Raji (cell line): ENCODE measurements around the gene NLK.

ENCODE experiments used
- POLR2A ChIP-seq: IDR thresholded peaks from 2 replicates; pipeline ENCODE4 v1.6.1; 2011; ENCODE audit warnings: low read depth, low read length, control low read depth; ENCODE audit not compliant: insufficient read depth

Gene NLK

GRCh38 chr17:28042657-28042720 is at the start of gene NLK:
TSS of gene NLK (plus strand) at chr17:28042677. CDS start at chr17:28042874, 197 bp downstream.
- TF ChIP-seq POLR2A = no peak

DNA sequence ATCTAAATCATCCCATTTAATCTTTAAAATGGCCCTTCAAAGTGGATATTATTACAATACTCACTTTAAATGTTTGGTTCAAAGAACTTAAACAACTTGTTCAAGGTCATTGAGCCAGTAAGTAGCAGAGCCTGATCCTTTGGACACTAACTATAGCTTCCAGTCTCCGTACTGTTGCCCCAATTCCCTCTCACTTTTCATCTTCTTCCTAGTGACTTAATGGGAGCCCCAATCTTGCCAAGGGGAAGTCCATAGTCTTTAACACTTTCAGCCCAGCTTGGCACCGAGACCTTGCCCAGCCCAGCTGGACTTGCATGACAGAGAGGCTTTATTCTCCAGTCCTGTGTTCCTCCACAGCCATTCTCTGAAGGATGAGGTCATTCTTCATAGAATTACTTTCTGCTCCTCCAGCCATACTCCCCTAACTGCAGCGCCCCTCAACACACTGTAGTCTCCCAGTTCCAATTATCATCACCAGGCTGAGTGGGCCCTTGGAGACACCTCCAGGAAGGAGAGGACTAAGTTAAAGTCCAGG is 49.2 kb upstream of the NLK start:
- TF ChIP-seq POLR2A = no peak

DNA sequence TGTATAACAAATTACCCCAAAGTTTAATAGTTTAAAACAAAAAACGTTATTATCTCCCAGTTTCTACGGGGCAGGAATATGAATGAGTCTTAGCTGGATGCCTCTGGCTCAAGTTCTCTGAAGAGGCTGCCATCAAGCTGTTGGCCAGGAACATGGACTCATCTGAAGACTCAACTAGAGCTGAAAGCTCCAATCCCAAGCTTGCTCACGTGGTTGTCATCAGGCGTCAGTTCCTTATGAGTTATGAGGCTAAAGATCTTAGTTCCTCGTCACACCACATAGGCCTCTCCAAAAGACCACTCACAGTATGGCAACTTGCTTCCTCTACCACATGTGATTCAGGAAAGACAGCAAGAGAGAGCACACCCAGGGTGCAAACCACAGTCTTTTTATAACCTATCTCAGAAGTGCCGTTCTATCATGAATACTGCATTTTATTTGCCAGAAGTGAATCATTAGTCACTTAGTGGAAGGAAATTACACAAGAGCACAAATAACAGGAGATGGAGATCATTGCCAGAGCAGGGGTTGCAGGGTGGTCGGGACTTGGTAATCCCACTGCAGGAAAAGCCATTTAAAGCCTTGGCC is 48.7 kb upstream of the NLK start:
- TF ChIP-seq POLR2A = no peak

GRCh38 chr17:27994586-27994985 is 47.9 kb upstream of the NLK start:
- TF ChIP-seq POLR2A = no peak

- no peak for TF ChIP-seq POLR2A
Observed at GRCh38 chr17:27995554-27995953, 46.9 kb upstream of the NLK start.

DNA sequence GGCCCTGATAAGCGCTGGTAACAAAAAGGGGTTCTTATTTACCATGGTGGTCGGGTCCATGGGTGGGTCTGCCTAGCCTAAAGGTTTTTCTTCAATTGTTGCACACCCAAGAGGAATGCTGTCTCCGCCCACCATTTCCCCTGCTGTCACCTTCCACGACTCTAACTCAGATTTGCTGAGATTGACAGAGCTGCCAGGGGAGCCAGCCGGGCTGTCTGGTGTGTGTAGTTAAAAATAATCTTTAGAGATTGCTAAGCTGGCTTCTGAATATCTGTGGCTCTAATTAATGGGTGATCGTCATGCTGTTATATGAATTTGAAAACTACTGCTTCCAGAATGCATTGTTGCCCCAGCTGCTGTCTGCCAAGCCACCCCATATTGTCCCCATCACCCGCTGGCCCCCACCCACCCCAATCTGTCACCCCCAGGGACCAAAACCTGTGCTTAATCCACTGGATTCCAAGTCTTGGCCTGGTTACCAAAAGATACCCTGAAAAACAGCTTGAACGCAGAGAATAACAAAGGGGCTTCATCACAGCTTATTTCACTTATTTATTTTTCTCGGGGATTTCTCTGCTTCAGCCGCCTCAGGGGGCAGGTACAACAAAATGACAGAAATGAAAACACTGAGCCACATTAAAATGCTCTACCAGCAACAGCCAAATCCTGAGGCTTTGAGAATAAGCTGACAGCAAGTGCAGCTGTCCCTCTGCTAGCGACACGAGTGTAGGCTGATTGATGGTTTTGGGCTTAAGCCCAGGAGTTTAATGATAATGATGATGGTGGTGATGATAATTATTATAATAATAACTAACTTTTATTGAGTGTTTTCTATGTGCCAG is 46.1 kb upstream of the NLK start:
- no peak for TF ChIP-seq POLR2A

- TF ChIP-seq POLR2A = no peak
Observed at GRCh38 chr17:27997044-27997401, 45.5 kb upstream of the NLK start.

DNA sequence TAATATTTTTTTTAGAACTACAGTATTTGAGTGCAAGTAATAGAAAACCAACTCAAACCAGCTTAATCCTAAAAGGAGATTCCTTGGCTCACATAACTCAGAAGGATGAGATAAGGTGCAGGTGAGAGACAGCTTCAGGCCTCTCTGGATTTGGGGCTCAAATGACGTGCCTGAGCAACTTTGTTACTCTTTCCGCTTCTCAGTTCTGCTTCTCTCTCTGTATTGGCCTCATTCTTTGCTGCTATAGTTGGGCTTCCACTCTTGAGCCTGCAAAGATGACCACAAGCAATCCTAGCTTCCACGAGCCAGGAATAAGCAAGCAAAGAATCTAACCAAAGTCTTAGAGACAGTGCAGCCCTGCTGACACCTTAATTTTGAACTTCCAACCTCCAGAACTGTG is 45.0 kb upstream of the NLK start:
- TF ChIP-seq POLR2A = no peak

DNA sequence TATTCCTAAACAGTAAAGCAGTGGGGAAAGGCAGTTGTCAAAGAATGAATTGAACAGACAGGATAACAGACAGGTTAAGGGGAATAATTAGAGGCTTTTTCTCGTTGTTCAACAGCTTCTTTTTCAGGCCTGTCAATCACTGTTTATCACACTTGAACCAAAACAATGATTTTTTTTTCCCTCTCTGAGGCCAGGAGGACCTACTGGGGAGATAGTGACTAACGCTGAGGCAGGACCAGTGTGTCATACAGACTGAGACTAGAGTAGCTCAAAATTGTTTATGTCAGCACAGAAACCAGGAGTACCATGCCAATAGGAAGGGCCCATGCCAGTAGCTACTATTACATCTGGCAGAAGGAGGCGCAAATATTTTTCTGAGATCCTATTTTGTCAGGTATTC is 41.3 kb upstream of the NLK start:
- no peak for TF ChIP-seq POLR2A

- no peak for TF ChIP-seq POLR2A
Observed at GRCh38 chr17:28004344-28004743, 38.1 kb upstream of the NLK start.

GRCh38 chr17:28008513-28008912 is 34.0 kb upstream of the NLK start:
- TF ChIP-seq POLR2A = no peak

GRCh38 chr17:28010406-28010805 is 32.1 kb upstream of the NLK start:
- TF ChIP-seq POLR2A = no peak

DNA sequence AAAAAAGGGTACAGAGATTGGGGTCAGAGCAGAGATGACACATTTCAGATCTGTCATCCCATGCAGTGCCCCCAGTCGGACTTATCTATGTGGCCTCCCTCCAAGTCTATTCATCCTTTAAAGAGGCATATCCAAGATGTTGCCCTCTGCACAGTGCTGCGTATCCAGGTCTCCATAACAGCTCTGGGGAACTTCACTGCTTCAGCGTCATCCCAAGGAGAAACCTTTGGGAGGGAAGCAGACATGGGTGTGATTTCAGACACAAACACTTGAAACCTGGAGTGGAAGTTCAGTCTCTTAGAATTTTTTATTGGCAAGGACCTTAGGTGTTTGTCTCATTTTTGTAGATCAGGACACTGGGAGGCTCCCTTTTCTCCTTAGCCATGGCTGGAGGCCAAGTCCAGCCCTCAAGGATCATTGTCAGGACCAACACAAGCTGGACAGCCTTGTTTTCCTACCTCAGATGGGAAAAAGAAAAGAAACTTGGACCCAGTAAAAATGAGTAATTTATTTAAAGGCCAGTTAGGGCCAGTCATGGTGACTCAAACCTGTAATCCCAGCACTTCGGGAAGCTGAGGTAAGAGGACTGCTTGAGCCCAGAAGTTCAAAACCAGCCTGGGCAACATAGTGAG is 23.9 kb upstream of the NLK start:
- no peak for TF ChIP-seq POLR2A

- TF ChIP-seq POLR2A = no peak
Observed at GRCh38 chr17:28020515-28020914, 22.0 kb upstream of the NLK start.

DNA sequence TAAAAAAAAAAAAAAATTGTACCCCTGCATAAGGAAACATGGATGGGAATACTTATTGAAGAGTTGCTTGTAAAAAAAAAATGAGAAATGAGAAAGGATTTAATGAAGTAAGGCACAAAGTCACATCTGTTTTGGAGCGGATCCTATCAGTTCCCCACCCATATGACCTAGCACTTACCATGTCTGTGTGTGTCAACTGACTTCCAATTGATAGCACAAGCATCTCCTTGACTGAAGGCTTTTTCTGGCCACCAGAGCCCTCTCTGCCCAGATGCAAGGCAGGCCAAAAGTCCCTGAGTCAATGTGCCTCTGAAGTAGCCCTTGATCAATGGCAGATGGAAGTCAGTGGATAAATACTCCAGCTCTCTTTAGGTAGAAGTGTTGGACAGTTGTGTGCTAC is 13.4 kb upstream of the NLK start:
- no peak for TF ChIP-seq POLR2A

GRCh38 chr17:28030386-28030785 is 12.1 kb upstream of the NLK start:
- TF ChIP-seq POLR2A = no peak

GRCh38 chr17:28031174-28031573 is 11.3 kb upstream of the NLK start:
- no peak for TF ChIP-seq POLR2A
